ENCODE data around the gene TSPO2. TPM values are rescaled to one million over a fixed set of nuclear protein-coding genes. Genes with fewer than 3 reads are reported as not detected.

Gene TSPO2
- total and polyA plus RNA-seq, 2 of the 13 experiments (the other 11 are each of a cell fraction or from before 2014, with no cell fraction given): 0.55 TPM; not detected in 1

DNA sequence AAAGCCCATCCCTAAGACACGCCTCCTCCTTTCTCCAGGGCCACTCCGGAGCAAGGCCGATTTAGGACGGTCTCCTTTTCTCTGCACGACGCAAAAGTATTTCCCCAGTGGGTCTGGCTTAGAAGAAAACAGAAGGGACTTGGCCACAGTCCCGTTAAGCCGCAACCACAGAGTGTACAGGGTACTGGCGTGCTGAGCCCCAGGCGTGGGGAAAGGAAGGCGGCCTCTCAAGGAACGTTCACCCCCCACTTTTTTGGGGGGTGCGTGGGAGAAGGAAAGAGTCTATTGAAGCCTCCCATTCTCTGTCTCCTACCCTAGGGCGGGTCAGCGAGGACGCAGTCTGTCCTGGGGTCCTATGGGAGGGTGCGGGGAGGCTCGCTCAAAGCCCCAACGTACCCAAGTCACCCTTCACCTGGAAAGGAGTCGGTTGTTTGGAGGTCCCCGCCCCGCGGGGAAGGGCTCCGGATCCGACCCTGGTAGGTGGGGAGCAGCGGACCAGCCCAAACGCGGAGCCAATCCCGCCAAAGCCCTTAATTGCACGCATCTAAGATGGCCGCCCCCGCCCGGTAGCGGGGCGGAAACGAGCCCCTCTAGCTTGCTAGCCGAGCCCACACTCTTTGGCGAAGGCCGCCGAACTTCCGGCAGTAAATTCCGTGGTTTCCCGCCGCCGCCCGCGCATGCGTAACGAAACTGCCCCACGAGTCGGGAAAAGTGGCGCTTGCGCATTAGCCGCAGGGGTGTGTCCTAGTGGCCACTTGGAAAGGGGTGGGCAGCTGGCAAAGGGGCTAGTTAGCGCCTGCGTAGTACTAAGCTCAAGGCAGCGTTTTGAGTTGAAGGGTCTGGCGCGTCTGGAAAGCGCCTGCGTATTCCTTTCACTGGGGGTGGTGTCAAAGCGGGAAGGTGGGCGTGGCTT, 29.9 kb downstream of the TSPO2 start, which contains the start of gene OARD1 (continued):
- TF ChIP-seq ZNF407 (CRISPR knock-in tag; IDR thresholded peaks at IDR 0.05; ENCODE audit: not compliant biosample characterization): peak; percentile 52
- TF ChIP-seq ZNF430 (CRISPR knock-in tag; IDR thresholded peaks at IDR 0.05): peak; percentile 63
- peak; percentile 6; the same call in 1 of the 2 replicates for TF ChIP-seq NFATC3 (CRISPR knock-in tag; IDR thresholded peaks at IDR 0.05)
- no peak; the same call in 1 of the 2 replicates for TF ChIP-seq ZKSCAN8 (CRISPR knock-in tag; IDR thresholded peaks at IDR 0.05; ENCODE audit: borderline replicate concordance)
- no peak for TF ChIP-seq TBL1XR1 (IDR thresholded peaks at IDR 0.05; ENCODE audit: borderline replicate concordance, low read length, partially characterized antibody)
- peak; percentile 94 for TF ChIP-seq RXRA (CRISPR knock-in tag; IDR thresholded peaks at IDR 0.05)
- TF ChIP-seq PHB2 (IDR thresholded peaks at IDR 0.05; ENCODE audit: partially characterized antibody): no peak
- TF ChIP-seq, protein P1, sequence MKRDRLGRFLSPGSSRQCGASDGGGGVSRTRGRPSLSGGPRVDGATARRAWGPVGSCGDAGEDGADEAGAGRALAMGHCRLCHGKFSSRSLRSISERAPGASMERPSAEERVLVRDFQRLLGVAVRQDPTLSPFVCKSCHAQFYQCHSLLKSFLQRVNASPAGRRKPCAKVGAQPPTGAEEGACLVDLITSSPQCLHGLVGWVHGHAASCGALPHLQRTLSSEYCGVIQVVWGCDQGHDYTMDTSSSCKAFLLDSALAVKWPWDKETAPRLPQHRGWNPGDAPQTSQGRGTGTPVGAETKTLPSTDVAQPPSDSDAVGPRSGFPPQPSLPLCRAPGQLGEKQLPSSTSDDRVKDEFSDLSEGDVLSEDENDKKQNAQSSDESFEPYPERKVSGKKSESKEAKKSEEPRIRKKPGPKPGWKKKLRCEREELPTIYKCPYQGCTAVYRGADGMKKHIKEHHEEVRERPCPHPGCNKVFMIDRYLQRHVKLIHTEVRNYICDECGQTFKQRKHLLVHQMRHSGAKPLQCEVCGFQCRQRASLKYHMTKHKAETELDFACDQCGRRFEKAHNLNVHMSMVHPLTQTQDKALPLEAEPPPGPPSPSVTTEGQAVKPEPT (CRISPR knock-in tag; IDR thresholded peaks at IDR 0.05; ENCODE audit: low read depth): no peak
- TF ChIP-seq ZNF224 (CRISPR knock-in tag; IDR thresholded peaks at IDR 0.05): no peak
- peak; percentile 91 for TF ChIP-seq ZNF687 (CRISPR knock-in tag; IDR thresholded peaks at IDR 0.05)
- TF ChIP-seq ZNF292 (CRISPR knock-in tag; IDR thresholded peaks at IDR 0.05; ENCODE audit: borderline replicate concordance, low read depth): peak; percentile 42; the same call in 1 of the 2 replicates
- TF ChIP-seq SRSF9 (IDR thresholded peaks at IDR 0.05; ENCODE audit: borderline replicate concordance, insufficient read depth, low read depth, low read length, poor library complexity, severe bottlenecking): no peak
- peak; percentile 68 for TF ChIP-seq YEATS2 (CRISPR knock-in tag; IDR thresholded peaks at IDR 0.05; ENCODE audit: borderline replicate concordance)

All from HepG2 (cell line).